ENCODE measurements around the gene RNF207.

Gene RNF207

GRCh38 chr1:6265151-6265550, 59.2 kb downstream of the RNF207 start:
- Histone ChIP-seq H3K4me3 (ENCODE audit: low read depth, low read length) (no peak overlapping the region), H3K36me3 (ENCODE audit: control insufficient read depth, insufficient read depth, low read length) (no peaks in the 10 kb centered on the region), H3K27me3 (ENCODE audit: control insufficient read depth, insufficient read depth, low read length) (peaks cover 15% of the 10 kb centered on the region), H3K9me3 (ENCODE audit: control insufficient read depth, insufficient read depth, low read length) (no peaks in the 10 kb centered on the region), H3K9ac (ENCODE audit: low read depth, low read length) (no peak overlapping the region), H3K4me1 (ENCODE audit: control insufficient read depth, insufficient read depth, low read length) (no peaks in the 10 kb centered on the region), H3K27ac (ENCODE audit: low read depth, low read length) (no peak overlapping the region)

GRCh38 chr1:6266641-6267040, 60.7 kb downstream of the RNF207 start:
- Histone ChIP-seq H3K9ac (ENCODE audit: low read depth, low read length) (no peak overlapping the region), H3K36me3 (ENCODE audit: control insufficient read depth, insufficient read depth, low read length) (no peaks in the 10 kb centered on the region), H3K9me3 (ENCODE audit: control insufficient read depth, insufficient read depth, low read length) (no peaks in the 10 kb centered on the region), H3K27me3 (ENCODE audit: control insufficient read depth, insufficient read depth, low read length) (peaks cover 9% of the 10 kb centered on the region), H3K27ac (ENCODE audit: low read depth, low read length) (no peak overlapping the region), H3K4me1 (ENCODE audit: control insufficient read depth, insufficient read depth, low read length) (no peaks in the 10 kb centered on the region), H3K4me3 (ENCODE audit: low read depth, low read length) (no peak overlapping the region)

GRCh38 chr1:6267686-6268322, 61.9 kb downstream of the RNF207 start:
- Histone ChIP-seq H3K27me3 (ENCODE audit: control insufficient read depth, insufficient read depth, low read length) (no peaks in the 10 kb centered on the region), H3K9me3 (ENCODE audit: control insufficient read depth, insufficient read depth, low read length) (no peaks in the 10 kb centered on the region), H3K4me3 (ENCODE audit: low read depth, low read length) (no peak overlapping the region), H3K27ac (ENCODE audit: low read depth, low read length) (no peak overlapping the region), H3K4me1 (ENCODE audit: control insufficient read depth, insufficient read depth, low read length) (no peaks in the 10 kb centered on the region), H3K9ac (ENCODE audit: low read depth, low read length) (no peak overlapping the region), H3K36me3 (ENCODE audit: control insufficient read depth, insufficient read depth, low read length) (no peaks in the 10 kb centered on the region)

GRCh38 chr1:6268415-6268814, 62.5 kb downstream of the RNF207 start:
- Histone ChIP-seq H3K4me1 (ENCODE audit: control insufficient read depth, insufficient read depth, low read length) (0 out of 2 replicates have a peak, but pooled peaks cover under 1% of the 10 kb centered on the region), H3K27me3 (ENCODE audit: control insufficient read depth, insufficient read depth, low read length) (no peaks in the 10 kb centered on the region), H3K36me3 (ENCODE audit: control insufficient read depth, insufficient read depth, low read length) (no peaks in the 10 kb centered on the region), H3K9ac (ENCODE audit: low read depth, low read length) (no peak overlapping the region), H3K27ac (ENCODE audit: low read depth, low read length) (no peak overlapping the region), H3K4me3 (ENCODE audit: low read depth, low read length) (no peak overlapping the region), H3K9me3 (ENCODE audit: control insufficient read depth, insufficient read depth, low read length) (no peaks in the 10 kb centered on the region)

- no peaks in the 10 kb centered on the region for H3K27me3 ChIP-seq (ENCODE audit: control insufficient read depth, insufficient read depth, low read length)
- no peaks in the 10 kb centered on the region for H3K36me3 ChIP-seq (ENCODE audit: control insufficient read depth, insufficient read depth, low read length)
- no peak overlapping the region for H3K27ac ChIP-seq (ENCODE audit: low read depth, low read length)
- H3K4me3 ChIP-seq (ENCODE audit: low read depth, low read length) = no peak overlapping the region
- no peaks in the 10 kb centered on the region for H3K9me3 ChIP-seq (ENCODE audit: control insufficient read depth, insufficient read depth, low read length)
- no peak overlapping the region for H3K9ac ChIP-seq (ENCODE audit: low read depth, low read length)
- H3K4me1 ChIP-seq (ENCODE audit: control insufficient read depth, insufficient read depth, low read length) = 0 out of 2 replicates have a peak, but pooled peaks cover 4% of the 10 kb centered on the region
These were observed 63.4 kb downstream of the RNF207 start for GRCh38 chr1:6269296-6269695.

- Histone ChIP-seq H3K4me1 (ENCODE audit: control insufficient read depth, insufficient read depth, low read length) (0 out of 2 replicates have a peak, but pooled peaks cover 4% of the 10 kb centered on the region), H3K27me3 (ENCODE audit: control insufficient read depth, insufficient read depth, low read length) (no peaks in the 10 kb centered on the region), H3K27ac (ENCODE audit: low read depth, low read length) (no peak overlapping the region), H3K4me3 (ENCODE audit: low read depth, low read length) (no peak overlapping the region), H3K9me3 (ENCODE audit: control insufficient read depth, insufficient read depth, low read length) (no peaks in the 10 kb centered on the region), H3K9ac (ENCODE audit: low read depth, low read length) (no peak overlapping the region), H3K36me3 (ENCODE audit: control insufficient read depth, insufficient read depth, low read length) (peaks cover 2% of the 10 kb centered on the region; the same call in 1 of the 2 replicates)
These were observed 63.9 kb downstream of the RNF207 start for GRCh38 chr1:6269720-6270400.

DNA sequence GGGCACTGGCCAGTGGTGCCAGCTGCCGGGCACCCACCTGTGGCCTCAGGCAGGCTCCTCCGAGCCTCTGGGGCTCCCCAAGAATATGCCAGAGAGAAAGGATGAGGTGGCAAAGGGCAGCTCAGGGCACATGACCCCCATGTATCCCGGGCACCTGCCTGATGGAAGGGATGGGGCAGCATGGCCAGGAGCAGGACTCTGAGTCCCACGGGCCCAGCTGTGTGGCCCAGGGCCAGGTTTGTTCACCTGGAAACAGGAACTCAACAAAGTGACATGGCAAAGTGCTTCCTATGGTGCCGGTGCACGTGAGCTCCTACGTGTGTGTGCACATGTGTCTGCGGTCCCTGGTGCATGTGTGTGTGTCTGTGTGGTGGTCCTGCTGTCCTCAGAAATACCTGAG, 64.5 kb downstream of the RNF207 start:
- H3K36me3 ChIP-seq (ENCODE audit: control insufficient read depth, insufficient read depth, low read length) = peaks cover 2% of the 10 kb centered on the region; the same call in 1 of the 2 replicates
- H3K9ac ChIP-seq (ENCODE audit: low read depth, low read length) = no peak overlapping the region
- no peaks in the 10 kb centered on the region for H3K9me3 ChIP-seq (ENCODE audit: control insufficient read depth, insufficient read depth, low read length)
- no peak overlapping the region for H3K4me3 ChIP-seq (ENCODE audit: low read depth, low read length)
- 0 out of 2 replicates have a peak, but pooled peaks cover 4% of the 10 kb centered on the region for H3K4me1 ChIP-seq (ENCODE audit: control insufficient read depth, insufficient read depth, low read length)
- no peak overlapping the region for H3K27ac ChIP-seq (ENCODE audit: low read depth, low read length)
- H3K27me3 ChIP-seq (ENCODE audit: control insufficient read depth, insufficient read depth, low read length) = no peaks in the 10 kb centered on the region

All from HUES48 (cell line).